ENCODE measurements around the gene ERGIC1.

ERGIC1 gene

GRCh38 chr5:172973931-172974330 lies 139.9 kb downstream of the ERGIC1 start:
- no peaks in the 10 kb centered on the region for H3K79me2 ChIP-seq (ENCODE audit: insufficient read depth, low read depth)
- H3K36me3 ChIP-seq (ENCODE audit: insufficient read depth): no peaks in the 10 kb centered on the region
- H4K20me1 ChIP-seq (ENCODE audit: insufficient read depth): no peaks in the 10 kb centered on the region
- TF ChIP-seq CTCF (conservative IDR thresholded peaks at IDR 0.05; ENCODE audit: low read depth, low read length): no peak
- H3K4me2 ChIP-seq: no peak overlapping the region
- no peaks in the 10 kb centered on the region for H3K4me1 ChIP-seq (ENCODE audit: low read depth, poor library complexity, severe bottlenecking)
- no peak overlapping the region for H2AFZ ChIP-seq (ENCODE audit: low read depth)
- H3K27me3 ChIP-seq (ENCODE audit: insufficient read depth, low read depth): no peaks in the 10 kb centered on the region
- H3K9ac ChIP-seq: no peak overlapping the region
- H3K4me3 ChIP-seq (IDR thresholded peaks at IDR 0.05; ENCODE audit: insufficient read depth, low read depth, low read length): no peak overlapping the region
- H3K27ac ChIP-seq: no peak overlapping the region

- no peaks in the 10 kb centered on the region for H3K79me2 ChIP-seq (ENCODE audit: insufficient read depth, low read depth)
- H3K9ac ChIP-seq: no peak overlapping the region
- no peak overlapping the region for H3K27ac ChIP-seq
- H3K36me3 ChIP-seq (ENCODE audit: insufficient read depth): no peaks in the 10 kb centered on the region
- H3K4me2 ChIP-seq: no peak overlapping the region
- H3K4me3 ChIP-seq (IDR thresholded peaks at IDR 0.05; ENCODE audit: insufficient read depth, low read depth, low read length): no peak overlapping the region
- H4K20me1 ChIP-seq (ENCODE audit: insufficient read depth): no peaks in the 10 kb centered on the region
- H3K27me3 ChIP-seq (ENCODE audit: insufficient read depth, low read depth): no peaks in the 10 kb centered on the region
- no peaks in the 10 kb centered on the region for H3K4me1 ChIP-seq (ENCODE audit: low read depth, poor library complexity, severe bottlenecking)
- no peak overlapping the region for H2AFZ ChIP-seq (ENCODE audit: low read depth)
- TF ChIP-seq CTCF (conservative IDR thresholded peaks at IDR 0.05; ENCODE audit: low read depth, low read length): no peak
These were observed 141.2 kb downstream of the ERGIC1 start for GRCh38 chr5:172975289-172975688.

GRCh38 chr5:172979778-172980177 lies 145.7 kb downstream of the ERGIC1 start:
- no peak overlapping the region for H2AFZ ChIP-seq (ENCODE audit: low read depth)
- H3K27ac ChIP-seq: no peak overlapping the region
- no peak overlapping the region for H3K4me3 ChIP-seq (IDR thresholded peaks at IDR 0.05; ENCODE audit: insufficient read depth, low read depth, low read length)
- no peaks in the 10 kb centered on the region for H3K4me1 ChIP-seq (ENCODE audit: low read depth, poor library complexity, severe bottlenecking)
- no peaks in the 10 kb centered on the region for H4K20me1 ChIP-seq (ENCODE audit: insufficient read depth)
- H3K79me2 ChIP-seq (ENCODE audit: insufficient read depth, low read depth): peaks cover 13% of the 10 kb centered on the region; the same call in 1 of the 2 replicates
- TF ChIP-seq CTCF (conservative IDR thresholded peaks at IDR 0.05; ENCODE audit: low read depth, low read length): no peak
- no peaks in the 10 kb centered on the region for H3K36me3 ChIP-seq (ENCODE audit: insufficient read depth)
- H3K9ac ChIP-seq: no peak overlapping the region
- no peaks in the 10 kb centered on the region for H3K27me3 ChIP-seq (ENCODE audit: insufficient read depth, low read depth)
- no peak overlapping the region for H3K4me2 ChIP-seq

GRCh38 chr5:172981931-172982330 lies 147.9 kb downstream of the ERGIC1 start:
- TF ChIP-seq CTCF (conservative IDR thresholded peaks at IDR 0.05; ENCODE audit: low read depth, low read length): no peak
- Histone ChIP-seq H3K4me2 (no peak overlapping the region), H3K36me3 (ENCODE audit: insufficient read depth) (no peaks in the 10 kb centered on the region), H3K27me3 (ENCODE audit: insufficient read depth, low read depth) (no peaks in the 10 kb centered on the region), H3K4me3 (IDR thresholded peaks at IDR 0.05; ENCODE audit: insufficient read depth, low read depth, low read length) (no peak overlapping the region), H3K27ac (no peak overlapping the region), H2AFZ (ENCODE audit: low read depth) (no peak overlapping the region), H4K20me1 (ENCODE audit: insufficient read depth) (no peaks in the 10 kb centered on the region), H3K9ac (no peak overlapping the region), H3K4me1 (ENCODE audit: low read depth, poor library complexity, severe bottlenecking) (peaks cover 13% of the 10 kb centered on the region), H3K79me2 (ENCODE audit: insufficient read depth, low read depth) (peaks cover 34% of the 10 kb centered on the region)

All from KMS-11 (cell line).